ENCODE results near the gene ADCY6.
"Not testable (repeated sequence)": the region's sequence is repeated elsewhere in the genome, so short reads cannot be mapped to it uniquely, and the experiment has no call there.

The ADCY6 gene

GRCh38 chr12:48744251-48745008 lies 44.5 kb downstream of the ADCY6 start:
- DNase-seq, result no peak

GRCh38 chr12:48739618-48740269 lies 49.1 kb downstream of the ADCY6 start:
- no peak for DNase-seq

DNA sequence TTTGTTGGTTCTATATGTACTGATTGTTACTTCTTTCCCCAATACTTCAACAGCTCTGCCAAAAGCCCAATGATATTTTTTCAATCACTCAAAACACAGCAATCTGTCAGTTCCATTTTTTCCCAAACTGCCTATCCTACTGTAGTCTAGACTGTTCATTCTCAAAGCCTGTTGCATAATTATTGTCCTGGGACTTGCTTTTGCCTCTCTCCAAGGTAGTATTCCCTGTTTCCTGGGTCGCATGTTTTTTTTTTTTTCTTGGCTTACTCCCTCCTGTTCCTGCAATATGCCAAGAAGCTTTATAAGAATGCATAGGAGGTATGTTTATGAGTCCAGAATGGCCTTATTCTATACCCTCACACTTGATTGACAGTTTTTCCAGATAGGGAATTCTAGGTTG lies 52.4 kb downstream of the ADCY6 start:
- DNase-seq, result no peak

DNA sequence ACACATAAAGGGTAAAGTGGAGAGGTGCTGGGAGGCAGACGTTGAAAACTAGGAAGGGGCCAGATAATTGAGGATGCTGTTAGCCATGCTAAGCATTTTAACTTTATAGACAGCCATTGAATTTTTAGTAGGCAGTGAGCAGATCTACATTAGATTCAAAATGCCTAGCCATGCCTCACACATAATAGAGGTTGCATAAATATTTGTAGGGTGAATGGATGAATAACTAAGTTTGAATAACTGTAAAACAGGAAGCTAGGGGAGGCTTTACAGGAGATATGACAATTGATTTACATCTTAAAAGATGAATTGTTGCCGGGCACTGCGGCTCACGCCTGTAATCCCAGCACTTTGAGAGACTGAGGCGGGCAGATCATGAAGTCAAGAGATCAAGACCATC lies 60.1 kb downstream of the ADCY6 start:
- DNase-seq, result no peak

DNA sequence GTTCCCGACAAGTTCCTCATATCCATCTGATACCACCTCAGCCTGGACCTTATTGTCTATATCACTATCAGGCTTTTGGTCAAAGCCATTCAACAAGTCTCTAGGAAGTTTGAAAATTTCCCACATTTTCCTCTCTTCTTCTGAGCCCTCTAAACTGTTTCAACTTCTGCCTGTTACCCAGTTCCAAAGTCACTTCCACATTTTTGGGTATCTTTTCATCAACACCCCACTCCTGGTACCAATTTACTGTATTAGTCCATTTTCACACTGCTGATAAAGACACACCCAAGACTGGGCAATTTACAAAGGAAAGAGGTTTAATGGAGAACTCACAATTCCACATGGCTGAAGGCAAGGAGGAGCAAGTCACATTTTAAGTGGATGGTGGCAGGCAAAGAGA lies 68.2 kb downstream of the ADCY6 start:
- not testable (repeated sequence) for DNase-seq

DNA sequence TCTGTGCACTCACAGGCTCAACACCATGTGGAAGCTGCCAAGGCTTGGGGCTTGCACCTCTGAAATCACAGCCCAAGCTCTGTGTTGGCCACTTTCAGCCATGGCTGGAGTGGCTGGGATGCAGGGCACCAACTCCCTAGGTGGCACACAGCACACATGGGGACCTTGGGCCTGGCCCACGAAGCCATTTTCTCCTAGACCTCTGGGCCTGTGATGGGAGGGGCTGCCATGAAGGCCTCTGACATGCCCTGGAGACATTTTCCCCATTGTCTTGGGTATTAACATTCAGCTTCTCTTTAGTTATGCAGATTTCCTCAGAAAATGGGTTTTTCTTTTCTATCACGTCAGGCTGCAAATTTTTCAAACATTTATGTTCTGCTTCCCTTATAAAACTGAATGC lies 68.7 kb downstream of the ADCY6 start:
- DNase-seq, result not testable (repeated sequence)

GRCh38 chr12:48719002-48719401 lies 69.9 kb downstream of the ADCY6 start:
- not testable (repeated sequence) for DNase-seq

DNA sequence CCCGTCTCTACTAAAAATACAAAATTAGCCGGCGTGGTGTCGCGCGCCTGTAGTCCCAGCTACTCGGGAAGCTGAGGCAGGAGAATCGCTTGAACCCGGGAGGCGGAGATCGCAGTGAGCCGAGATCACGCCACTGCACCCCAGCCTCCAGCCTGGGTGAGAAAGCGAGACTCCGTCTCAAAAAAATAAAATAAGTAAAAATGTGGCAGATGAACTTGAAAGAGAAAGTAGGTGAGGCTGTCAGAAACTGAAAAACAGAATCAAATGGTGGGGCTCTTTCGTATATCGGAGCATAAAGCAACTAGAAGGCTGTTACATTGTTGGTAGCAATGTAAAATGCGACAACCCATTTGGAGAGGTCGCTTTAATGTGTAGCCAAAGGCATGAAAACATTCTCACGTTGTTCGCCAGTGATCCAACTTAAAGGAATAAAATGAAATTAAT lies 71.6 kb downstream of the ADCY6 start:
- no peak for DNase-seq

- peak; percentile 99 for DNase-seq
These were observed 72.2 kb downstream of the ADCY6 start, which contains the start of gene CCNT1 for GRCh38 chr12:48716493-48717251. Gene CCNT1, minus strand, starts transcription at chr12:48716707. Its CDS starts 32 bp downstream, at chr12:48716675.
